T-helper 1 cell (primary cell): ENCODE results near the gene MSLN.
A peak's percentile ranks its signal among the peaks of the same experiment; 100 is the strongest.
"Not testable (repeated sequence)": the region's sequence is repeated elsewhere in the genome, so short reads cannot be mapped to it uniquely, and the experiment has no call there.

Source experiments
- DNase-seq, 5 donors: peaks; one replicate each; pipeline ENCODE4 v3.0.0-alpha.2; 2012 to 2020

Gene MSLN

GRCh38 chr16:761625-762513, 1.3 kb downstream of the MSLN start:
- peak in 1 of 5 donors; percentile 11 for DNase-seq

DNA sequence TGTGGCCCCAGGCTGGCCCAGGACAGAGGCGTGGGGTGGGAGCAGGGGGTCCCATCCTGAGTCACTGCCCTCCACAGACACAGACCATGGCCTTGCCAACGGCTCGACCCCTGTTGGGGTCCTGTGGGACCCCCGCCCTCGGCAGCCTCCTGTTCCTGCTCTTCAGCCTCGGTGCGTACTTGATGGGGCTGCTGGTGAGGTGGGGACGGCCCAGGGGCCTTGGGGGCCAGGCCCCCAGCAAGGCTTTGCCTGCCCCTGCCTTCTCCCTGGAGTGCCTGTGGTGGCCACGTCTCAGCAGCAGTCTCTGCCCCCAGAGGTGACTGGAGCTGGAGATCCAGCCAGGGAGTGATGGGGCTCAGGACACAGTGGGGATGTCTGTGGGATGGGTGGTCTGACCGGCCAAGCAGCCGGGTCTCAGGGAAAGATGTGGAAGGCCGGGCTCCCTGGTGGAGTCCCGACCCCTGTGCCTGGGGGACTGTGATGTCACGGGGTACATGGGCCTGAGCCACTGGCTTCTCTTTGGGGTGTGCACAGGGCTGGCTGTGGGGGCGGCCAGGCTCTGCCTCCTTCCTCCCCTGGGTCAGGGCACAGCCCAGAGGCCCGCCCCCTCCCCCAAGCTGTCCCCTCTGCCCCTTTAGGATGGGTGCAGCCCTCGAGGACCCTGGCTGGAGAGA, 2.2 kb downstream of the MSLN start:
- DNase-seq = no peak

DNA sequence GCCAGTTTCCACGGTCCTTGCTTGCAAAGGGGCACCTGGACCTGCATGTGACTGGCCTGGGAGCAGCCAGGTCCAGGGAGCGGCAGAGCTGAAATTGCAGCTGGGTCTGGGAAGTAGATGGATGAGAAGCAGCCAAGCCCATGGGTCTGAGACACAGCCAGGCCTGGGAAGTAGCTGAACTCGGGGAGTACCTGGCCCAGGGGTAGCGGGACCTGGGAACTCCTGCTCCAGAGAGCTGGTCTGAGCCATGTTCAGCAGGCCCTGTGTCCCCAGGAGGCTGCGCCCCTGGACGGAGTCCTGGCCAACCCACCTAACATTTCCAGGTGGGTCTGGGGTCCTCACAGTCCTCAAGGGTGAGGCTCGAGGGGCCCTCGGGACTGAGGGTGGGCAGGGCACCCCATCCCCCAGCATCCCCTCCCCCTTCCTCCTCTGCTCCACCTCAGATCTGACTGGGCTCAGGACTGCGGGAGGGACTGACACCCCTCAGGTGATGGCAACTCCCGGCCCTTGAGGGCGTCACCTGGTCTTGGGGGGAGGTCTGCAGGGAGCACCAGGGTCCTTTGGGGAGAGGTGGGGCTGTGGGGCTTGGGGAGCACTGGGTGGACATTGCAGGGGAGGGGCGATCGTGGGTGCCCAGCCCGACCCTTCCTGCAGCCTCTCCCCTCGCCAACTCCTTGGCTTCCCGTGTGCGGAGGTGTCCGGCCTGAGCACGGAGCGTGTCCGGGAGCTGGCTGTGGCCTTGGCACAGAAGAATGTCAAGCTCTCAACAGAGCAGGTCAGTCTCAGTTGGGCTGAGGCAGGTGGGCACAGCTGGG, 3.0 kb downstream of the MSLN start:
- DNase-seq = no peak

- DNase-seq = peak in 1 of 5 donors; percentile 11
Measured at GRCh38 chr16:764184-764750, 3.7 kb downstream of the MSLN start.

GRCh38 chr16:764848-765487, 4.4 kb downstream of the MSLN start:
- DNase-seq = no peak

GRCh38 chr16:765488-765865, 4.9 kb downstream of the MSLN start:
- no peak for DNase-seq

- DNase-seq = no peak
Measured at GRCh38 chr16:766008-766819, 5.7 kb downstream of the MSLN start.

- peak in 1 of 5 donors; percentile 11 for DNase-seq
Measured at GRCh38 chr16:766820-767640, 6.5 kb downstream of the MSLN start.

- DNase-seq = no peak
Measured at GRCh38 chr16:767743-768235, 7.3 kb downstream of the MSLN start.

DNA sequence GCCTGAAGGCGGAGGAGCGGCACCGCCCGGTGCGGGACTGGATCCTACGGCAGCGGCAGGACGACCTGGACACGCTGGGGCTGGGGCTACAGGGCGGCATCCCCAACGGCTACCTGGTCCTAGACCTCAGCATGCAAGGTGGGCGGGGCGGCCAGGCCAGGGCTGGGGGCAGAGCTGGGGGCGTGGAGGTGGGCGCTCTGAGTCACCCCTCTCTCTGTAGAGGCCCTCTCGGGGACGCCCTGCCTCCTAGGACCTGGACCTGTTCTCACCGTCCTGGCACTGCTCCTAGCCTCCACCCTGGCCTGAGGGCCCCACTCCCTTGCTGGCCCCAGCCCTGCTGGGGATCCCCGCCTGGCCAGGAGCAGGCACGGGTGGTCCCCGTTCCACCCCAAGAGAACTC, 7.9 kb downstream of the MSLN start:
- DNase-seq = no peak

- no peak for DNase-seq
Measured at GRCh38 chr16:769184-769784, 8.8 kb downstream of the MSLN start.

DNA sequence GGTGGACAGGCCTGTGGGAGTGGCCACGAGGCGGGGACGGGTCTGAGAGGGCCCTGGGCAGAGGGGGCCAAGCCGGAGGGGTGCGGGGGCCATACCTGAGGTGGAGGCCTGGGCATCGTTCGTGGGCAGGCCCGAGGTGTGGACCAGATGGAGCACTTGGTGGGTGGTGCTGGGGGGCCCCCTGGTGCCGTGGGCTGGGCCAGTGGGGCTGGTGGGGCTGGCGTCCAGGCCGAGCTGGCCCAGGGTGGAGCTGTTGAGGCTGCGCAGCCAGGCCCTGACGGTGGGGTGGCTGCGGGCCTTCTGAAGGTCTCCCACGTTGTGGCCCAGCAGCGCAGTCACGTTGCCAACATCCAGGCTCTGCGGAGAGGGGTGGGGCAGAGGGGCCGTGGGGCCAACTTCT, 9.4 kb downstream of the MSLN start:
- no peak for DNase-seq

DNA sequence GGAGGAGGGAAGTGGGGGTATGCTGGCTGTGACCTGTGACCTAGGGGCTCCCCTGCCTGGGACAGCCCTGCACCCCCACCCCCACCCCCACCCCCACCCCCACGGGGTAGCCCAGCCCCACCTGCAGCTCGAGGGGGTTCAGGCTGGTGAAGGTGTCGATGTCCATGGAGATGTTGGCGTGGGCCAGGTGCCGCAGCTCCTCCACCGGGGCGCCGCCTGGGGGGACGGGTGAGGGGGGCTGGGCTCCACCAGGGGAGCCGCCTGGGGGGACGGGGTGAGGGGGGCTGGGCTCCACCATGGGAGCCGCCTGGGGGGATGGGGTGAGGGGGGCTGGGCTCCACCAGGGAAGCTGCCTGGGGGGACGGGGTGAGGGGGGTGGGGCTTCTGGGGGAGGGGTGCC, 9.9 kb downstream of the MSLN start:
- no peak for DNase-seq

- no peak for DNase-seq
Measured at GRCh38 chr16:772959-773358, 12.4 kb downstream of the MSLN start.

DNA sequence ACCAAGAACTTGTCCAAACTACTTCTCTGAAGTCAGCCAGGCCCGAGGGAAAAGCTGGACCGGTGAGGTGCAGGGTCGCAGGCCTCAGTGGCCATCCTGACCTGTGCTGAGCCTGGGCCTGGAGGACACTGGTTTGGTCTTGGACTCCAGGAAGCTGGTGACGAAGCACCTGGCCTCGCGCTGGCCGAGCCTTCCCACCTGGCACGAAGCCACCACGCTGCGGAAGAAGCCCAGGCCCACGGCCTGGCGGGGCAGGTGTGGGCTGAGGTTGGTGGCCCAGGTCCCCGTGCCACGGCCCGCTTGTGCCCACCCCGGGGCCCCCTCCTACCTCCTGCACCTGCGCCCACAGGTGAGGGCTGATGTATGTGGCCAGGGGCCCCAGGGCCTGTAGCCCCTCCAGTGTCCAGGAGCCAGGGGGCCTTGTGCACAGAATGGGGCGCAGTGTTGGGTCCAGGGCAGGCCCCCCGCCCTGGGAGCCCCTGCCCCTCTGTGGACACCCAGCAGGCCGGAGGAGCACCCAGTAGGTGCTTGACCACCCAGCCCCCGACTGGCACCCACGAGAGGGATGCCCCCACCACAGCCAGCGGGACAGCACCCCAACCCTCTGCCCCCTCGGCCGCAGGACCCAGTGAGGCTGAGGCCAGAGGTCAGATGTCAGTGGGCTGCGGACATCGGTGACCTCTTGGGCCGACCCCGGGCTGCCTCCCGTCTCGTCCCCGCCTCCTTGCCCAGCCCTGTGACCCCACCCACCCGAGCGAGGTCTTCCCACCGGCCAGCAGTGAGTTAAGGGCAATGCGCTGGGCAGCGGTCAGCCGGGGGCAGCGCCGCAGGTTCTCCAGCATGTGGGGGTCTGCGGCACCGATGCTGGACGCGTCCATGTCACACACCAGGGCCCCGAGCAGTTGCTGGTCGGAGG, 13.8 kb downstream of the MSLN start:
- DNase-seq = no peak

DNA sequence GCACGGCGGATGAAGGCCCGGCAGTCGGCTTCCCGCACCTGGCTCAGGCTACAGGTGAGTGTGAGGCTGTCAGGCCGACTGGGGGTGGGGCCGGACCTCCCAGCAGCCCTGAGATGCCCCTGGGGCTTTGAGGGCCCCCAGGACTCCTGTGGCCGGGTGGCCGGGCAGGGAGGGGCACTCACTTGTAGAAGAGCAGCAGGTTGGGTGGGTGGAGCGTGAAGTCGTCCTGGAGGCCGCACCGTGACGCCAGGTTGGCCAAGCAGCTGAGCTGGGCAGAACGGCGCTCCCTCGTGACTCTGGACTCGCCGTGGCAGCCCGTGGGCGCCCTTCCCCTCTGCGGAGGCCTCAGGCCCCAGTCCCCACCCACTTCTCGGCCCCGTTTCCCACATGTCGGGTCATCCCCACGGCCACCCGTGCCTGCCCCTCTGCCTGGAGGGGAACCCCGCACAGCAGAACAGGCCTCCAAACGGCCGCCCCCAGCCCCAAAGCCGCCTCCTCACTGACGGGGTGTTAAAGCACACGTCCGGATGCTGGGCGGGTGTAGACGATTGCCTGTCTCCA, 14.8 kb downstream of the MSLN start:
- DNase-seq = no peak

DNA sequence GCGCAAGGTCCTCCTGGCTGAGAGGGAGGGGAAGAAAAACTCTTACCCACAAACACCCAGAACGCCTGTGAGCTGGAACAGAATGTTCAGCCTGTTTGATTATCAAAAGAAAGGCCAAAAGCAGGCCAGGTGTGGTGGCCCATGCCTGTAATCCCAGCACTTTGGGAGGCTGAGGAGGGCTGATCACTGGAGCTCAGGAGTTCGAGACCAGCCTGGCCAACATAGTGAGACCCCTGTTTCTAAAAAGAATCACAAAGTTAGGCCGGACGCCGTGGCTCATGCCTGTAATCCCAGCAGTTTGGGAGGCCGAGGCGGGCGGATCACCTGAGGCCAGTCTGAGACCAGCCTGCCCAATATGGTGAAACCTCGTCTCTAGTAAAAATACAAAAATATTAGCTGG, 15.8 kb downstream of the MSLN start:
- DNase-seq = not testable (repeated sequence)

GRCh38 chr16:776824-777223, 16.3 kb downstream of the MSLN start:
- DNase-seq = no peak

DNA sequence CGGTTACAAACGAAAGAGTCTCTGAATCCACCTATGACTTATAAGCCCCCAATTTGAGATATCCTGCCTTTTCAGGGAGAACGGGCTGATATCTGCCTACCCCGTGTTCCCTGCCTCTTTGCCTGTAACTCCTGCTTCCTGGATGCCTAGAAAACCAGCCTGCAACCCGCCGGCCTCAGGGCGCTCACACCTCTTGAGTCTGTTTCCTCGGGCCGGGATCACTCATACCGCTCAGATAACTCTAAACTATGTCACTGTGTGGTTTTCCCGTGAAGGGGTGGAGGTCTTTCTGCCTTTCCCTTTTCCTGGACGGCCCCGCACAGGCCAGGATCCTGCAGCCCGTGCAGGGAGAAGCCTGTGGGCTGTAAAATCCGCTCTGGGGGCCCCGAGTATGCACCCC, 17.3 kb downstream of the MSLN start:
- no peak for DNase-seq
